Calu3 (cell line): ENCODE measurements around the gene CAND1. TPM values are rescaled to one million over a fixed set of nuclear protein-coding genes. Genes with fewer than 3 reads are reported as not detected.

Experiments
- BruUV-seq: library from RNA; stranded (reverse); fragments of 400-500 nt; replicated peaks from 2 replicates; lab custom pipeline; 2021; lab: Mats Ljungman, UMichigan
- CTCF ChIA-PET: fragments of 300-600 bp; sonication (Branson Sonifier 250); formaldehyde crosslinking; loops from one replicate; lab custom pipeline; 2022; ENCODE audit warnings: antibody characterized with exemption; lab: Charles Lee
- DNase-seq: peaks from one replicate; pipeline ENCODE4 v3.0.0; 2022
- H3K27ac Mint-ChIP-seq: one replicate; pipeline ENCODE4 v1.8.0; 2022; ENCODE audit warnings: mixed read lengths; ENCODE audit not compliant: unreplicated experiment
- H3K27me3 Mint-ChIP-seq: one replicate; pipeline ENCODE4 v1.8.0; 2022; ENCODE audit warnings: mixed read lengths; ENCODE audit not compliant: unreplicated experiment
- H3K36me3 Mint-ChIP-seq: one replicate; pipeline ENCODE4 v1.8.0; 2022; ENCODE audit warnings: mild to moderate bottlenecking, moderate library complexity, mixed read lengths; ENCODE audit not compliant: insufficient read depth, unreplicated experiment
- H3K4me1 Mint-ChIP-seq: one replicate; pipeline ENCODE4 v1.8.0; 2022; ENCODE audit warnings: mild to moderate bottlenecking, low read depth, mixed read lengths; ENCODE audit not compliant: unreplicated experiment
- H3K4me3 Mint-ChIP-seq: one replicate; pipeline ENCODE4 v1.8.0; 2022; ENCODE audit warnings: mild to moderate bottlenecking, low read depth, moderate library complexity, mixed read lengths; ENCODE audit not compliant: unreplicated experiment
- H3K9me3 Mint-ChIP-seq: one replicate; pipeline ENCODE4 v1.8.0; 2022; ENCODE audit warnings: low read depth, mixed read lengths; ENCODE audit not compliant: unreplicated experiment
- CTCF ChIP-seq: fragments of 200-600 bp; IDR thresholded peaks from one replicate; pipeline ENCODE4 v1.8.0; 2022; ENCODE audit warnings: antibody characterized with exemption; ENCODE audit not compliant: unreplicated experiment
- intact Hi-C: fragments of 100-400 bp; cut with micrococcal nuclease; formaldehyde crosslinking; loops from one replicate; pipeline ENCODE4 v1.10.0; 2022; ENCODE audit not compliant: unreplicated experiment
- total RNA-seq: library from RNA; stranded (reverse); gene quantifications from 2 replicates; pipeline ENCODE4 v1.2.3, GENCODE V29; 2022

Gene CAND1
- total RNA-seq, 1 experiment from 2014 or later, result 197 TPM

GRCh38 chr12:67306712-67307111 is 37.6 kb downstream of the CAND1 start:
- Mint-ChIP-seq H3K4me1 (no peaks in the 10 kb centered on the region), H3K4me3 (no peak overlapping the region), H3K27ac (no peak overlapping the region), H3K36me3 (peaks cover 17% of the 10 kb centered on the region), H3K9me3 (no peaks in the 10 kb centered on the region), H3K27me3 (no peaks in the 10 kb centered on the region)
- no peak for DNase-seq
- CTCF ChIA-PET, result no interaction called here
- intact Hi-C loops, result no loop called here
- no TSS peak for BruUV-seq
- no peak for TF ChIP-seq CTCF

GRCh38 chr12:67315661-67316060 is 46.5 kb downstream of the CAND1 start:
- Mint-ChIP-seq H3K27ac (no peak overlapping the region), H3K27me3 (no peaks in the 10 kb centered on the region), H3K36me3 (peaks cover 32% of the 10 kb centered on the region), H3K9me3 (no peaks in the 10 kb centered on the region), H3K4me1 (no peaks in the 10 kb centered on the region), H3K4me3 (no peak overlapping the region)
- DNase-seq, result no peak
- intact Hi-C loops, result loop anchor here (2.0 kb wide), 1 partner anchor 17 kb away; no protein-coding TSS in a partner anchor
- CTCF ChIA-PET, result no interaction called here
- no peak for TF ChIP-seq CTCF
- BruUV-seq, result no TSS peak

- Mint-ChIP-seq H3K27ac (no peak overlapping the region), H3K4me1 (no peaks in the 10 kb centered on the region), H3K4me3 (no peak overlapping the region), H3K9me3 (peaks cover 8% of the 10 kb centered on the region), H3K27me3 (no peaks in the 10 kb centered on the region), H3K36me3 (peaks cover 36% of the 10 kb centered on the region)
- TF ChIP-seq CTCF, result no peak
- BruUV-seq, result no TSS peak
- intact Hi-C loops, result no loop called here
- CTCF ChIA-PET, result no interaction called here
- no peak for DNase-seq
Measured at GRCh38 chr12:67318786-67319185, 49.6 kb downstream of the CAND1 start.

- H3K9me3 Mint-ChIP-seq, result peaks cover 8% of the 10 kb centered on the region
- H3K4me1 Mint-ChIP-seq, result no peaks in the 10 kb centered on the region
- H3K4me3 Mint-ChIP-seq, result no peak overlapping the region
- intact Hi-C loops, result no loop called here
- H3K27me3 Mint-ChIP-seq, result no peaks in the 10 kb centered on the region
- DNase-seq, result no peak
- no TSS peak for BruUV-seq
- no peak overlapping the region for H3K27ac Mint-ChIP-seq
- no peak for TF ChIP-seq CTCF
- CTCF ChIA-PET, result no interaction called here
- peaks cover 33% of the 10 kb centered on the region for H3K36me3 Mint-ChIP-seq
Measured at GRCh38 chr12:67319936-67320335, 50.8 kb downstream of the CAND1 start.
